Stimulated activated CD4-positive, alpha-beta T cell treated with anti-CD3 and anti-CD28 coated beads, TNF-alpha, amount 100 ng/mL, for 4 hours (primary cell): ENCODE data around the gene ATG2A.
A peak's percentile ranks its signal among the peaks of the same experiment; 100 is the strongest.

ENCODE experiments used
- DNase-seq, 3 experiments: peaks; one replicate each; pipeline ENCODE4 v3.0.0-alpha.2; 2020; ENCODE audit warnings: low read depth in 3 of 3

The ATG2A gene

DNA sequence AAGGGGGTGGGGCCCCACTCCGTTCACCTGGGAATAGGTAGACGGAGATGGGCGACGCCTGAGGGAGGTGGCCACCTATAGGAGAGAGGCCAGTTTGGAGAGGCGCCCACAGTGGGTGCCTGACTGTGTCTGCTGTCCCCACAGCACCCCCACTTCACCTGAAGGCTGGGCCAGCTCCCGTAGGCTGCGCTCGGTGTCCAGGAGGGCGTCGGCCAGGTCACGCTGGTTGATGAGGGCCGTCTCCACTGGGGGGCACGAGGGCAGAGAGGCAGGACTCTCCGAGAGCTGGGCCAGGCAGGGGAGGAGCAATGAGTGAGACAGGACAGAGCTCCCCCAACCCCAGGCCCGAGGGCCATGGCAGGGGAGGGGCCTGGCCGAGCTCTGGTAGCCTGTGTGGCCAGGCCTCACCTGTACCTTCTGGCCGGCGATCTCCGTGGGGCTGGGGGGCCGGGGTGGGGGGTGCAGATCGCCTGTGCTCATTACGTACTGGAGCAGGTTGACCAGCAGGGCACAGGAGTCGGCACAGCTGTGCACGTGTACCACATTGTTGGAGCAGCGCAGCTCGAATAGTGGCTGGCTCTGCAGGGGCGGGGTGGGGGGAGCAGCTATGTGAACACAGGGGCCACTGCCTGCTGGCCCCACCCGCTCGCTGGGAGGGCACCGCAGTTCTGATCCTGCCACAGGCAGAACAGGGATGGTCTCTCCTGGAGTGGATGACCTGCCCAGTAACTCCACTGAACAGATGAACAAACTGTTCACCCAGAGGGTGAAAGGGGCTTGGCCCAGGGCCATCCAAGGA lies 14.7 kb downstream of the ATG2A start:
- no peak for DNase-seq

DNA sequence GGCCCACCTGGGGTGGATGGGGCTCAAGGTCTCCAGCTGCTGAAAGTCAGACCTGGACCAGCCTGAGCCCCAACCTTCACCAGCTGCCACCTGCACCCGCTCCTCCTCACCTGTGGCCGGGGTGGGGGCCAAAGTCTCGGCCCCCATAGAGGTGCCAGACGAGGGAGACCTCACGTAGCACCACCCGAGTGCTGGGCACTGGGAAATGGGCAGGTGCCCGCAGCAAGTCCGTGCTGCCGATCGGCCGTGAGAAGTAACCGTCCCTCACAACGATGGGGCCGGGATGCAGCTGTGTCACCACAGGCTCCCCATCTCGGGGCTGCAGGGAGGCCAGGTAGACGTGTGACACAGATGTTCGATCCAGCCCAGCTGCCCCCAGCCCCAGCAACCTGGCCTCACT lies 16.2 kb downstream of the ATG2A start:
- no peak for DNase-seq

DNA sequence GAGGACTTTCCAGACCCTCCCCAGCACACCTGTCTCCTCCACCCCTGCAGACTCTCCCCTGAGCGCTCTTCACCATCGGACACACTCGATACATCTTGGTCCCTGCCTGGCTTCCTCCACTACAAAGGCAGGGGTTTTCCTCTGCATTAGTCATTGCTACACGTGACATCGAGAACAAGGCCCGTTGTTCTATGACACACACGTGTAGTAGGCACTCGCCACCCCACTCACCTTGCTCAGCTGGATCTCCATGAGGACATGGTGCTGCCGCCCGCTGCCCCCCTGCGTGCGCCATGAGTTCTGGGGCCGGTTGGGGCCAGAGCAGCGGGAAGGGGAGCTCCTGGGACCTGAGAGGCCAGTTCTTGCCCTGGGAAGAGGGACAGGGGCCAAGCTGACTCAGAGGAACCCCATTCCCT lies 16.7 kb downstream of the ATG2A start:
- DNase-seq, result peak; percentile 27 to 63 (median 51)

DNA sequence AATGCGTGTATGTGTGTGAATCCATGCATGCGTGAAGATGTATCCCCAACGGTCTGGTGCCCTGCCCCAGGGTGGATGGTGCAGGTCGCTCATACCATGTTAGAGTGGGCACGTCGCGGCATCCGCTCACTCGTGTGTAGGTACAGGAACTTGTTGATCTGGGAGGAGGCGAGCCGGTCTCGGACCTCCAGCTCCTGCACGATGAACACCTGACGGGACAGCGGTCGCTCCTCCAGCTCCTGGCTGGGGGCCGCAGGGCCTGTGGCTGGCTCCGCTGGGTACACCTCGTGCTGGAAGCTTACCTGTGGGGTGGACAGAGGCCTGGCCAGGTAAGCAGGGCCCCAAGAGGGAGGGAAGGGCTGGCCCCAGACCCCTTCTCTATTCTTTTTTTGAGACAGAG lies 18.5 kb downstream of the ATG2A start:
- DNase-seq, result no peak

DNA sequence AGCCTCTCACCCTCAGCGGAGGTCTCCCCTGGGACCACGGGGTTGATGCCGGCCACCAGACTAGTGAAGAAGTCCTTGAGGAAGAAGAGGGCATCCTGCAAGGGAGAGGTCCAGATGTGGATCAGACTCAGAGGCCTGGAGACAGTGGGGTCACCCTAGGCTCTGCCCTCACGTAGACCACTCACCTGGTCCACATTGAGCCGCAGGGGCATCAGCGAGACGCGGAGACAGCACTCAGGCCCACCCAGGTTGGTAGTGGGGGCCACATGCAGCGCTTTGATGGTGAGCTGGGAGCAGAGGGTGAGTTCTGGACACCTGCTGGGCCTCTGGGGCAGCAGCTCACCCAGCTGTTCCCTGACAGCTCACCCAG lies 18.9 kb downstream of the ATG2A start:
- no peak for DNase-seq

DNA sequence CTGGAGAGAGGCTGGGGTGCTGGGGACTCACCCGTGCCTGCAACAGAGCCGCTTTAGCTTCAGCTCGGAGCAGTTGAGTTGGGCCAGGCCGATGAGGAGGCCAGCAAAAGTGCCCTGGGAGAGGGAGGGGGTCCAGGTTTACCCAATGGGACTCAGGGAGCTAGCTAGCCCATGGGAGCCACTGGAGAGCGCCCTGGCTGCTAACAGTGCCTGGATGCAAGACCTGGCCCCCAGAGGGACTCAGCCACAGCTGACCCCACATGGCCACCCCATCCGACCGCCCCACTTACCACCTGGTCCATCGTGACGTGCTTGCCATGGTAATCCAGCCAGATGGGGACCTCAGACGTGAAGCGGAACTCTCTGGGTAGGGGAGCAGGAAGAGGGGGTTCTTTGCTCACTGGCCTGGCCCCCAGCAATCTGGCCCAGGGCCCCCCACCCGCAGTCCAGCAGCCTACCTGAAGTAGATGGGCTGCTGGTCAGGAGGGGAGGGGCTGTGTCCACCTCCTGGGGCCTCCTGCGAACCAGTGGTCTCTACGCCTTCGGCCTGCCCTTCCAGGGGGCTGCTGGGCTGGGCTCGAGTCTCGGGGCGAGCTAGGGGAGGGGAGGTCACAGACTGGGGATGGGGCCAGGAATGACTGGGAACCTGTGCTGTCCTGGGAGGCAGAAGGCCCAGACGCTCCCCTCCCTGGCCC lies 19.5 kb downstream of the ATG2A start:
- no peak for DNase-seq

DNA sequence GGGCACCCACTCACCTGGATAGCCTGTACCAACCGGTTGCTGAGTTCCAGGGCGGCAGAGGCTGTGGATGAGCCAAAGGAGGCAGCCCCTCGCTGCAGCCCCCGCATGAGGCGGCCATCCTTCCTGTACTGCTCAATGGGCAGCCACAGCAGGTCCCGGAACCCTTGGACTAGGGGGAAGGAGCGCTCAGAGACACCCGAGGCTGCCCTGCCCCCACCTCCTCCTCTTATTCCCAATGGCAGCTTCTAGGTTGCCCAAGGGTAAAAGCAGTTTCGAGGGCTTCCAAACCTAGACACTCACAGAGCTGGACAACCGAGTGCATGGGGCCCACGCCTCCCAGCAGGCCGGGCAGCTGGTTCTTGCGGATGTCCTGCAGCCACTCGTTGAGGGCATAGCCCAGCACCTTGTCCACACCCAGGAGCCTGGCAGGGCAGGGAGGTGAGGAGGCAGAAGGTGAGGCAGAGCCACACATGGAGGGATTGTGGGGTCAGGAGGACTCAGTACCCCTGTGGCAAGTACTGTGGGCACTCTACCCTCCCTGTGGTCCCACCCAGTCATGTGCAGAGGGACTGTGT lies 20.5 kb downstream of the ATG2A start:
- DNase-seq, result no peak

DNA sequence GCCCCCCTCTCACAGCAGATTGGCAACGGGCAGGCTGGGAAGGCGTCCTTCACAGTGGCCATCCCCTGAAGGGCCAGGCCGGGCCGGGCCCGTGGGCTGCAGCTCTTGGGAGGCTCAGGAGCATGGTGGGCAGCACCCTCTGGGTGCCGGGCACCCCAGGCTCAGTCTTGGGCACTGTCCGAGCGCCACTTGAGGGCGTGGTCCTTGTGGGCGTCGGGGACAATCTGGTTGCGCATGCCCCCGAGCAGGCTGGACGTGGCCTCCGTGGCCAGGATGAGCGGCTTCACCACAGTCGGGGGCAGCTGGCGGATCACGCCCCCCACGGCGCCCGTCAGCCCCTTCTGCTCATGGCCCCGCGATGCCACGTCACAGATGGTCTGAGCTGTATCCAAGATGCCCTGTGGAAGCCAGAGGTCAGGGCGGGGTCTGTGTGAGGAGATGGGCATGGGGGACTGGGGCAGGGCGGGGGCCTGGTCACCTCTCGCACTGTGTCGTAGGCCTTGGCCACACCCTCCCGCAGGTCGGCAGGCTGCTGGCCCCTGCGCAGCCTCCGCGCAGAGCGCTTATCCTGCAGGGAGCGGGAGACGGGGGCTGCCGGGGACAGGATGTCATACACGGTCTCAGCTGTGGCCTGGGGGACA lies 22.1 kb downstream of the ATG2A start:
- DNase-seq, result no peak

DNA sequence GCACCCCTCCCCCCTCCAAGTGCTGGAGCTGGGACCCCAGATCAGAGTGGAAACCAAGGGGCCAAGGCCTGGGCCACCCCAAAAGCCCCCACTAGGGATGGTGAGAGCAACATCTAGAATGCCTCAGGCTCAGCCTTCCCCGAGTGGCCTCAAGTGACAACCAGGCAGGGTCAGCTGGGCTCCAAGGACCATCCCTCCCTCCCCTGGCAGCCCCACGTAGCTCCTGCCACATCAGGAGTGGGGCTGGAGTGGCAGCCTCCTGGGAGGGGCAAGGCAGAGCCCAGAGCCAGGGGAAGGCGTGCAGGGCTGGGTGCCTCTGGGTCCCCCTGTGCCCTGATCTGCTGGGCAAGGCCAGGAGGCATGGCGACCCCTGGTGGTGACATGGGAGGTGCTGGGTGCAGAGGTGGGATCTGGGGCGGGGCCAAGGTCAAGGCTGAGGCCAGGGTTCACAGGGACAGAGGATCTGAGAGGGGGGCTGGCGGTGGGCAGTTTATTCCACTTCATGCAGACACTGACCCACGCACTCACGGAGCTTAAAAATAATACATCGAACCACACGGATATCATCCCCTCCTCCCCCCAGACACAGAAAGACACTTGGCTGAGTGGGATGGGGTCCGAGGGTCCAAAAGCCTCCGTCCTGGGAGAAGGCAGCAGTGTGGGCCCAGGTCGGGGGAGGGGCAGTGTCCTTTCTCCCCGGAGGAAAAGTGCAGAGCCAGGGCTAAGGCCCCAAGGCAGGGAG lies 22.8 kb downstream of the ATG2A start:
- peak; percentile 79 to 92 (median 85) for DNase-seq

DNA sequence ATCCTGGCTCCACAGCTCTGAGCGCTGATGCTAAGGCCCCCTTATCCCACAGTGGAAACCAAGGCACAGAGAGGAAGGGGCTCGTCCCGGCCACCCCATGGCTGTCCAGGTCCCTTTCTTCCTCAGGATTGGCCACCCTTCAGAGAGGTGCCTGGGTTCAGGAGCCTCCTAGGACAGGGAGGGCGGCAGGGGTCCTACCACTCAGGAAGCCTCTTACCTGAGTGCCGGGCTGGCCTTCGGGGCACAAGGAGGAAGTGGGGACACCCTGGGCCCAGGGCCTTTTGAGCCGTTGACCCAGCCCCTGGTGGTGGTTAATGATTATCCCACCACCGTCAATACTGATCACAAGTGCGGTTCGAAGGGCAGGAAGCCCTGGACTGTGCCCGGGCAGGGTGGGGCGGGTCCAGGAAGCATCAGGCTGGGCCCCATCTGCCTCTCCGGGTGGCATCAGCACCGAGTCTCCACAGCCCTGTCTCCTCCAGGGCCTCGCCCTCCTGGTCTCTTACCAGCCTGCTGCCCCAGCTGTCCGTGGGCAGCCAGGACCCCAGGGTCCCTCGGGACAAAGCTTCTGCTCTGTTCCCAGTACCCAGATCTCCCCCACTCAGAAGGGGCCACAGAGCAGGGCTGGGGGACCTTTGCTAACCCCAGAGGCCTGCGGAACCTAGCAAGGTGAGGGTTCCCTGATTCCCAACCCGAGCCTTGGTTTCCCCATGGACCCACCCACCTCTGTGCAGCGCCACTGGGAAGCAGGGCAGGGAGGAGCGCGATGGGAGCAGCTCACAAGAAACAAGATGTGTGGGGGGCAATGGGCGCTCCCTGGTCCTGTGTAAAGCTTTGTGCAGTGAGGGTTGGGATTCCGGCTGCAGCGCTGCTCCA lies 23.6 kb downstream of the ATG2A start:
- DNase-seq, result no peak

DNA sequence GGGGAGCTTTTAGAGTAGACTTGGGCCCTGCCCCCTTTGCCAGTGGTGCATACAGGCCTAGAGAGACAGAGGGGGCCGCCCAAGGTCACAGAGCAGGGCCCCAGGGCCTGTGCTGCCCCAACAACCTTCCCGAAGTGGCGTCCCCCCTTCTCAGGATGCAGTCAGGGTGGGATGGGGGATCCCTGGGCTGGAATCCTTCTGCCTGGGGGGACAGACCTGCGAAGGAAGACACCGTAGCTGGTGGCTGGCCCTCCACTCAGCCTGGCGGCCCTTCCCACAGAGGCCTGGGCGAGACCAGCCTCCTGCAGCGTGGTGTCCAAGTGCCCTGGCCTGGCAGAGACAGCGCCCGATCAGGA lies 24.2 kb downstream of the ATG2A start:
- DNase-seq, result no peak

DNA sequence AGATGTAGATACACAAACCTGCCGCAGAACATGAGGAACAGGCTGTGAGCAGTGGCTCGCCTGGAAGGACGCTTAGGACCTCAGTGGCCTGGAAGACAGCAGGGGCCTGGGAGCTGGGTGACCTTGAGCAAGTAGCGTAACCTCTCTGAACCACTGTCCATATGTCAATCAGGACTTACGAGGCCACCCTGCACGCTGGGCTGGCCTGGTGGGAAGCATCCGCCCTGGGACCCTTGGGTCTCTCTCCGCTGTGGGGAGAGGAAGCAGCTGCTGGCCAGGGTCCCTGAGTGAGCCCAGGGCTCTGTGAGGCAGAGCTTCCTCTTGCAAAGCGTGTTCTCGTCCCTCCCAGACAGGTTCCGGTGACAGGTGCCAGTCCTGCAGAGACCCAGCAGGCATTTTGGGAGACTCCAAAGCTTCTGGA lies 24.6 kb downstream of the ATG2A start:
- DNase-seq, result no peak

DNA sequence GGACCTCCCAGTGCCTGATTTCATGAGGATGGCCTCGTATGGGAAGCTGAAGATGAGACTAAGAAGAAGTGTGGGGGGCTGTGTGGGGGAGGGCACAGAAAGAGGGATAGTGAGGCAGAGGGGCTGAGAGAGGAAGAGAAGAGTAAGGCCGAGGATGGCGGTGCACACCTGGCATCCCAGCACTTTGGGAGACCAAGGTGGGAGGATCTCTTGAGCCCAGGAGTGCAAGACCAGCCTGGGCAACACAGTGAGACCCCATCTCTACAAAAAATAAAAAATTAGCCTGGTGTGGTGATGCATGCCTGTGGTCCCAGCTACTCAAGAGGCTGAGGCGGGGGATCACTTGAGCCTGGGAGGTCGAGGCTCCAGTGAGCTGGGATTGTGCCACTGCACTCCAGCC lies 25.1 kb downstream of the ATG2A start:
- DNase-seq, result no peak

DNA sequence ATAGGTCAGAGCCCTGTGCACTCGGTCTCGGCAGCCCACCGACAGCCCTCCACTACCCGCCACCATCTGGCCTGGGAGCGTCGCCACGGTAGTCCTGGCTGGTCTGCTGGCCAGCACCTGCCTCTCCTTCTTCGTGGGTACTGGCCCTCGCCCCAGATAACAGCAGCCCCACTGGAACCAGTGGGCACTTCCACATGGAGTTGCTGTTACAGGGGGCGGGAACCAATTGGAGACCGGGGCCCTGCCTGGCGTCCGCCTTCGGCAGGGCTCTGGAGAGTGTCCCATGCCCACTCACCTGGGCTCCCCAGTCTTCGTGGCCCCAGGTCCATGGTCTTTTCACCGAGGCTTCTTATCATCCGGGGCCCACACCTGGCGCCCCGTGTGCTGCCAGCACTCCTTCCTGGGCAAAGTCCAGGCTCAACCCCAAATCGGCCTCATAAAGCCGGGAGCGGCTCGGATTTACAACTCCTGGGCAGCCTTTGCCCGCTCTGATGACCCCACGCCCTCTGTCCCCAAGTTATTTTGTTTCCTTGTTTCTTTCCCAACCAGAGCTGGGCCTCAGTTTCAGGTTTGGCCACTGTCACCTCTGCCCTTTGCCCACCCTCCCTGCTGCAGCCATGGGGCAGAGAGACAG lies 25.7 kb downstream of the ATG2A start:
- no peak for DNase-seq

DNA sequence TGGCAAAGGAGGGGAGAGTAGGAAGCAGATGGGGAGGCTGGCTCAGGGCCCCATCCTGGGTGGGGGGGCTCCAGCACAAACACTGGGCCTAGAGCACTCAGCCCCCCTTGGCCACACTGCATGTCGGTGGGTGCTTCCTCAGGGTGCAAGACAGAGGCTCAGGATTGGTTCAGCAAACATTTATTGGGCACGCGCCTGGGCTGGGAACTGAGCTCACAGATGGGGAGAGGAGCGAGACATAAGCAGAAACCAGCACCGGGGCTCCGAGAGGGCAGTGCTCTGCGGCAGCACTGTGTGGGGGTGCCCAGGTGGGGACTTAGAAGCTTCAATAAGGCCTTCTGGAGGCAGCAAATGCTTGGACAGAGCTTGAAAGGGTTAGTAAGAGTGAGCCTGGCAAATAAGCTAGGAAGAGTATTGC lies 26.5 kb downstream of the ATG2A start:
- no peak for DNase-seq

DNA sequence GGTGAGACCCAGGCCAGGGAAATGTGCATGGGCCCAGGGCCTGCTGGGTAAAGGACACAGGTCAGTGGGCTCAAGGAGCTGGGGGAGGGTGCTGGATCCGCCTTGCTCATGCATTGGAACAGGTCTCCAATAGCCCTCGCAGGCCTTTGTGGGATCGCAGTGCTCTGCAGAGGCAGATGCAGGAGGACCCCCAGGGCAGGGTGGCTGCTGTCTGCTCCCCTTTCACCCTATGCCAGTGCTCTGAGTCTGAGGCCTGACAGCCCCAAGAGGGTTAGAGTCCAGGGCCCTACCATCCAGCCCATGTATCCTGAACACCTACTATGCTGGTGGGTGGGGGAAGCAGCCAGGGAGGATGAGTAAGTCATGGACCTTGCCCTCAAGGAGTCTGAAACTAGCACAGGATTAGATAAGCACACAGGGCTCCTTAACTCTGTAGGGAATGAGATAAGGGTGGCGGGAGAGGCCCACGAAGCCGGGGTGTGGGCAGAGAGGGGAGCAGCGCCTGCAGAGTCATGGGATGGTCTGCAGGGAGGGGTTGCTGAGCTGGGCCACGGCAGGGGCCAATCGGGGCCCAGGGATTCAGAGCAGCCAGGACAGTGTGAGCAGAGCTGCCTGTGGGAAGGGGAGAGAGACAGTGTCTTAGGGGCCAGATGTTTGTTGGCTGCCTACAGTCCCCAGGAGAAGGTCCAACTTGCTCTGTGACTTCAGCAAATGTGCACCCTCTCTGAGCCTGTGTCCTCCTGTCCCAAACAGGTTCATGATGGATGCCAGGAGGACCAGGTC lies 28.1 kb downstream of the ATG2A start:
- no peak for DNase-seq

DNA sequence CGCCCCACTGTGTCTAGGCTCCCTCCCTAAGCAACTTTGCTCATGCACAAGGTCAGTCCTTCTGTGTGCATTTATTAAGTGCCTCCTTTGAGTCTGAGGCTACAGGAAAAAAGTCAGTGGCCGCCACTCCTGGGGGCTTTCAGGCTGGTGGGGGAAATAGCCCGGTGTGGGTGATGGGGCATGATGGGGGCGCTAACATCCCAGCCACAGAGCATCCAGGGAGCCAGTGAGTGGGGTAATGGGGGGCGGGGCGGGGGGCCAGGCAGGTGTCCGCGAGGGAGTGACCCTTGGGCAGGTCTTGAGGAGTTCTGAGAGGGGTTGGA lies 28.6 kb downstream of the ATG2A start:
- no peak for DNase-seq

DNA sequence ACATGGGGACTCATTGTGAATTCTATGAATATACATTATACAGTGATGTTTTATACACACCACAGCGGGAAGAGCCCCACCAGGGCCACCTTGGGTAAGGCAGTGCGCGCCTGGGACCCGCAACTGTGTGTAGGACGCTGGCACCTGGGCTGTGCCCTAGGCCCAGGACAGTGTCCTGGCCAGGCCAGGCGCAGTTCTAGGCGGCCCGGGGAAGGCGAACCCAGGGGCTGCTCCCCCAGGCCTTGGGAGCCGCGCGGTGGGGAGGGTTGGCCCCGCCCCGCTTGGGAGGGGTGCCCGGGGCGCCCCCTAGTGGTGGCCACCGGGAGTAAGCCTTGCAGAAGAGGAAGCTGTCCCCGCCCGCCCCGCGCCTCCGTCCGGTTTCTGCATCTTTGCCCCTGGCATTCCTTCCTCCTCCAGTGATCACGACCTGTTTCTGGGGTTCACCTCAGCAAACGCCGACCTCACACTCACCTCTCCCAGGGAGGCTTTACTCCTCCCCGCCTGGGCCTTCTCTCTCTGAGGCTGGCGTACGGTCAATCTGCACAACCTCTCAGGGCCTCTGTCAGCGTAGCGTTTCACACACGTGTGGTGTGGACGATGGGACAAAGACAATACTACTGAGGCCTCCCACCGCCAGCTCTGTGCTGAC lies 29.1 kb downstream of the ATG2A start:
- DNase-seq, result peak; percentile 68 to 85 (median 76)

DNA sequence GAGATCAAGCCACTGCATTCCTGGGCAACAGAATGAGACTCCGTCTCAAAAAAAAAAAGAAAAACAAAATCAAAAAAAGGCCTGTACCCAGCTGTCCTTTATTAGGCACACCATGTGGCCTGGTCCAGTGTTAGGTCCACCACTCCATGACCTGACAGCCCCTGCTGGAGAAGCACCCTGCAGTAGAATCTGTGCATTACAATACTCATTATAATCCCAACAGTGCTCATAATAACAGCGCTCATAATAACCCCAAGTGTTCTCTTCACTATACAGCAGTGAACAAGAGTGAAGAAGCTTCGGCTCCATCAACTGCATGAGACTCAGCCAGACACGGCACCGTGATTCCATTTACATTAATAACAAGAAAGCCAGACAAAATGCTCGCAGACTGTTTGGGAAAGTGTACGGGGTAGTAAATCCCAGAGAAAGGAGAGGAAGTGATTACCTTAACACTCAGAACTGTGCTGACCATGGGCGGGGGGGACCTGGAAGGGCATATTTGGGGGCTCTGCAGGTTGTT lies 29.7 kb downstream of the ATG2A start:
- DNase-seq, result no peak
